ENCODE data around the gene NPR1. TPM values are rescaled to one million over a fixed set of nuclear protein-coding genes. Genes with fewer than 3 reads are reported as not detected.

NPR1 gene
- total and polyA plus RNA-seq, 2 donors (not counting 3 experiments of a cell fraction or from before 2014, with no cell fraction given): 9.8 to 13.3 TPM

GRCh38 chr1:153684892-153685291 lies 6.4 kb downstream of the NPR1 start:
- FAIRE-seq (no peak), DNase-seq (ENCODE audit: low read depth, low spot score) (no peak)
- no peaks in the 10 kb centered on the region for H4K20me1 ChIP-seq (replicated peaks; ENCODE audit: control insufficient read depth, extremely low read depth, insufficient read depth, low read length)
- H3K36me3 ChIP-seq (ENCODE audit: control insufficient read depth in 2 of 2, extremely low read depth in 1 of 2, insufficient read depth in 2 of 2, low read length in 2 of 2): peaks cover 0 to 21% of the 10 kb centered on the region in 2 experiments
- no peak overlapping the region for H3K4me2 ChIP-seq (ENCODE audit: insufficient read depth, low read length)
- ChIA-PET POLR2A (no interaction called here), CTCF (no interaction called here)
- TF ChIP-seq JUN (IDR thresholded peaks at IDR 0.05; ENCODE audit: borderline replicate concordance, insufficient read depth, insufficient read length, low read depth) (no peak), CTCF (IDR thresholded peaks at IDR 0.05; ENCODE audit: extremely low read depth in 1 of 2, insufficient read depth in 1 of 2, low read depth in 1 of 2, low read length in 2 of 2) (no peak), POLR2AphosphoS5 (IDR thresholded peaks at IDR 0.05; ENCODE audit: insufficient read depth, low read depth, low read length) (no peak), FOS (IDR thresholded peaks at IDR 0.05; ENCODE audit: borderline replicate concordance, insufficient read depth, low read length) (no peak), MYC (IDR thresholded peaks at IDR 0.05; ENCODE audit: low read depth, low read length) (no peak), EZH2 (IDR thresholded peaks at IDR 0.05; ENCODE audit: borderline replicate concordance, low read depth, low read length, severe bottlenecking) (no peak), GATA2 (IDR thresholded peaks at IDR 0.05; ENCODE audit: insufficient read depth, insufficient read length, low read depth, low read length) (no peak), POLR2A (IDR thresholded peaks at IDR 0.05; ENCODE audit: low read depth, low read length) (no peak), MAX (IDR thresholded peaks at IDR 0.05; ENCODE audit: insufficient read depth, insufficient read length) (no peak)
- dilution Hi-C loops (cut with MboI; ENCODE audit: extremely low pct_ligation_motif_present, low sequenced_read_pairs): no loop called here
- no peak overlapping the region for H3K27ac ChIP-seq (ENCODE audit: insufficient read depth, low read depth, low read length)
- H3K27me3 ChIP-seq (ENCODE audit: control insufficient read depth in 2 of 2, insufficient read depth in 2 of 2, low read length in 2 of 2): peaks cover 0 to 4% of the 10 kb centered on the region in 2 experiments
- no peaks in the 10 kb centered on the region for H3K4me1 ChIP-seq (ENCODE audit: control insufficient read depth, extremely low read depth, insufficient read depth, low read length)
- BruUV-seq (replicated peaks): no TSS peak
- no peak overlapping the region for H3K4me3 ChIP-seq (replicated peaks in 1 of 3; ENCODE audit: insufficient read depth in 1 of 3, low read depth in 1 of 3, low read length in 3 of 3)
- no peak overlapping the region for H2AFZ ChIP-seq (ENCODE audit: low read depth, low read length)
- H3K9me1 ChIP-seq (replicated peaks; ENCODE audit: control insufficient read depth, extremely low read depth, insufficient read depth, low read length): no peaks in the 10 kb centered on the region
- intact Hi-C loops (cut with micrococcal nuclease): no loop called here
- no peaks in the 10 kb centered on the region for H3K79me2 ChIP-seq (ENCODE audit: control insufficient read depth, insufficient read depth, low read length)
- no peak overlapping the region for H3K9ac ChIP-seq (replicated peaks; ENCODE audit: extremely low read depth, insufficient read depth, low read length)
- no peaks in the 10 kb centered on the region for H3K9me3 ChIP-seq (replicated peaks; ENCODE audit: control insufficient read depth, insufficient read depth, low read length)
